ENCODE results near the gene ZCCHC17. TPM values are rescaled to one million over a fixed set of nuclear protein-coding genes. Genes with fewer than 3 reads are reported as not detected.

Gene ZCCHC17
- total RNA-seq, 1 experiment from 2014 or later, result 42.0 TPM

- TF ChIP-seq OVOL2 (CRISPR knock-in tag; IDR thresholded peaks at IDR 0.05; ENCODE audit: borderline replicate concordance), result no peak
- TF ChIP-seq KAT7 (CRISPR knock-in tag; IDR thresholded peaks at IDR 0.05; ENCODE audit: borderline replicate concordance), result no peak
- TF ChIP-seq TP53 (CRISPR knock-in tag; IDR thresholded peaks at IDR 0.05), result no peak
- TF ChIP-seq CTCF (IDR thresholded peaks at IDR 0.05), result no peak
- TF ChIP-seq FOXK1 (CRISPR knock-in tag; IDR thresholded peaks at IDR 0.05), result no peak
- TF ChIP-seq RELA (CRISPR knock-in tag; IDR thresholded peaks at IDR 0.05; ENCODE audit: borderline replicate concordance), result no peak
- no peak for TF ChIP-seq ATF1 (CRISPR knock-in tag; IDR thresholded peaks at IDR 0.05)
- no peak for TF ChIP-seq NFYB (CRISPR knock-in tag; conservative IDR thresholded peaks at IDR 0.05; ENCODE audit: low read depth)
- no peak for TF ChIP-seq ZNF396 (CRISPR knock-in tag; IDR thresholded peaks at IDR 0.05; ENCODE audit: borderline replicate concordance)
- no peak for TF ChIP-seq SP1 (CRISPR knock-in tag; conservative IDR thresholded peaks at IDR 0.05)
- no peak for TF ChIP-seq ESRRA (CRISPR knock-in tag; IDR thresholded peaks at IDR 0.05; ENCODE audit: borderline replicate concordance)
- TF ChIP-seq CBFB (CRISPR knock-in tag; IDR thresholded peaks at IDR 0.05; ENCODE audit: low read depth), result no peak
- Mint-ChIP-seq H3K36me3 (no peaks in the 10 kb centered on the region), H3K4me1 (peaks cover 25% of the 10 kb centered on the region), H3K27me3 (ENCODE audit: low read depth) (peaks cover 16% of the 10 kb centered on the region), H3K9me3 (no peaks in the 10 kb centered on the region), H3K27ac (no peak overlapping the region), H3K4me3 (no peak overlapping the region)
- ChIA-PET CTCF (interaction anchor here (2.7 kb wide), 1 partner anchor 16 kb away, joined by 11 read pairs; no protein-coding TSS in a partner anchor), POLR2A (no interaction called here)
- DNase-seq (ENCODE audit: low spot score), result no peak
- ATAC-seq, result no peak
Observed at GRCh38 chr1:31410871-31411270, 114.0 kb downstream of the ZCCHC17 start.

DNA sequence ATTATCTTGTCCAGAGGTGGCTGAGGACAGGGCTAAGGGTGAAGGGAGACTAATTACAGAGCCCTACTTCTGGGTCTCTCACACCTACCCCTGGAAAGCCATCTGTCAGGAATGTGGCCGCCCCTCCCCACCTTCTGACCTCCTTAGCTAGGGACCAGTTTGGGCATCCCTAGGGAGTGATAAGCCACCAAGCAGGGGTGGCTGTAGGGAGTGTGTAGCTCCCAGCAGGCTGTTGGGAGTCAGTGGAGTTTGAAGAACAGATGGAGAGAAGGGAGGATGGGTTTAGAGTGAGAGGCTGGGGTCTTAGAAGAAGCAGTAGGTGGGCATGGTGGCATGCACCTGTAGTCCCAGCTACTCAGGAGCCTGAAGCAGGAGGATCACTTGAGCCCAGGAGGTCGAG, 115.4 kb downstream of the ZCCHC17 start:
- Mint-ChIP-seq H3K4me1 (peaks cover 33% of the 10 kb centered on the region), H3K27ac (no peak overlapping the region), H3K9me3 (no peaks in the 10 kb centered on the region), H3K36me3 (no peaks in the 10 kb centered on the region), H3K4me3 (peak overlapping the region; percentile 71), H3K27me3 (ENCODE audit: low read depth) (peaks cover 16% of the 10 kb centered on the region)
- ATAC-seq, result no peak
- CTCF ChIA-PET, result interaction anchor here (1.5 to 3.5 kb wide), 4 partner anchors 9 to 136 kb away, joined by 6 to 21 read pairs (median 14); no protein-coding TSS in a partner anchor
- DNase-seq (ENCODE audit: low spot score), result no peak
- POLR2A ChIA-PET, result no interaction called here
- TF ChIP-seq FOXK1 (CRISPR knock-in tag; IDR thresholded peaks at IDR 0.05) (no peak), ZNF219 (CRISPR knock-in tag; IDR thresholded peaks at IDR 0.05; ENCODE audit: borderline replicate concordance) (no peak), EMX1 (CRISPR knock-in tag; IDR thresholded peaks at IDR 0.05) (no peak), CREM (CRISPR knock-in tag; IDR thresholded peaks at IDR 0.05) (no peak), ZMAT4 (CRISPR knock-in tag; IDR thresholded peaks at IDR 0.05) (no peak), GABPB1 (CRISPR knock-in tag; IDR thresholded peaks at IDR 0.05) (no peak), STAT6 (CRISPR knock-in tag; conservative IDR thresholded peaks at IDR 0.05; ENCODE audit: low read depth) (no peak), ZBTB21 (CRISPR knock-in tag; IDR thresholded peaks at IDR 0.05; ENCODE audit: borderline replicate concordance) (no peak), OVOL2 (CRISPR knock-in tag; IDR thresholded peaks at IDR 0.05; ENCODE audit: borderline replicate concordance) (no peak), ESRRA (CRISPR knock-in tag; IDR thresholded peaks at IDR 0.05; ENCODE audit: borderline replicate concordance) (no peak), ATF1 (CRISPR knock-in tag; IDR thresholded peaks at IDR 0.05) (no peak), SOX15 (CRISPR knock-in tag; IDR thresholded peaks at IDR 0.05) (no peak), CREB1 (CRISPR knock-in tag; IDR thresholded peaks at IDR 0.05) (no peak), AR (CRISPR knock-in tag; IDR thresholded peaks at IDR 0.05) (no peak), JUN (CRISPR knock-in tag; IDR thresholded peaks at IDR 0.05) (no peak), GTF2I (CRISPR knock-in tag; conservative IDR thresholded peaks at IDR 0.05) (no peak), PRRX2 (CRISPR knock-in tag; IDR thresholded peaks at IDR 0.05) (no peak)
- TF ChIP-seq, protein P1, sequence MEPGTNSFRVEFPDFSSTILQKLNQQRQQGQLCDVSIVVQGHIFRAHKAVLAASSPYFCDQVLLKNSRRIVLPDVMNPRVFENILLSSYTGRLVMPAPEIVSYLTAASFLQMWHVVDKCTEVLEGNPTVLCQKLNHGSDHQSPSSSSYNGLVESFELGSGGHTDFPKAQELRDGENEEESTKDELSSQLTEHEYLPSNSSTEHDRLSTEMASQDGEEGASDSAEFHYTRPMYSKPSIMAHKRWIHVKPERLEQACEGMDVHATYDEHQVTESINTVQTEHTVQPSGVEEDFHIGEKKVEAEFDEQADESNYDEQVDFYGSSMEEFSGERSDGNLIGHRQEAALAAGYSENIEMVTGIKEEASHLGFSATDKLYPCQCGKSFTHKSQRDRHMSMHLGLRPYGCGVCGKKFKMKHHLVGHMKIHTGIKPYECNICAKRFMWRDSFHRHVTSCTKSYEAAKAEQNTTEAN (CRISPR knock-in tag; IDR thresholded peaks at IDR 0.05), result no peak
- TF ChIP-seq, protein P2, sequence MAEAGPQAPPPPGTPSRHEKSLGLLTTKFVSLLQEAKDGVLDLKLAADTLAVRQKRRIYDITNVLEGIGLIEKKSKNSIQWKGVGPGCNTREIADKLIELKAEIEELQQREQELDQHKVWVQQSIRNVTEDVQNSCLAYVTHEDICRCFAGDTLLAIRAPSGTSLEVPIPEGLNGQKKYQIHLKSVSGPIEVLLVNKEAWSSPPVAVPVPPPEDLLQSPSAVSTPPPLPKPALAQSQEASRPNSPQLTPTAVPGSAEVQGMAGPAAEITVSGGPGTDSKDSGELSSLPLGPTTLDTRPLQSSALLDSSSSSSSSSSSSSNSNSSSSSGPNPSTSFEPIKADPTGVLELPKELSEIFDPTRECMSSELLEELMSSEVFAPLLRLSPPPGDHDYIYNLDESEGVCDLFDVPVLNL (CRISPR knock-in tag; IDR thresholded peaks at IDR 0.05; ENCODE audit: borderline replicate concordance, low read depth), result no peak

Measured in WTC11 (cell line).